GM20000 (cell line): Measurements from ENCODE around the gene PRRC2A.

Experiments used
- DNase-seq: peaks from one replicate; pipeline ENCODE4 v3.0.0; 2012; ENCODE audit warnings: low spot score
- TF ChIP-seq, protein P1 (sequence below): IDR thresholded peaks from 2 replicates; pipeline ENCODE4 v1.5.1; 2012; ENCODE audit warnings: mild to moderate bottlenecking, control low read depth; ENCODE audit errors: extremely low read depth, missing control alignments

The PRRC2A gene

DNA sequence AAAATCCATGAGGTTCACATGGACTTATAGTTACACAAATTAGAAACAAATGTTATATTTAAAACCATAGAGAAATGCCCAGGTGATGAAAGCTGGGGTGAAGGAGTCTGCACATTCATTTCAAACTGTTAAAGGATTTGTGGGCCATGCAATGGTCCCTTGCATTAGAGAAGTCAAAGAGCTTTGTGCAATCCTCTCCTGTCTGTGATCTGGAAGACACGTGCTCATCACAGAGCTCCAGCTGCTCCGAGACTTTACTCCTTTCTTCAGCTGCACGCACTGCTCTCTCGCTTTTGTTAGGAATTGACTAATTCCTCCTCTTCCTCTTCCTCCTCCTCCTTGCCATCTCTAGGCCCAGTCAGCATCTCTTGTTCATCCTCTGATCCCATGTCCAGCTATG lies 9.5 kb upstream of the PRRC2A start:
- no peak for DNase-seq
- TF ChIP-seq, protein P1, sequence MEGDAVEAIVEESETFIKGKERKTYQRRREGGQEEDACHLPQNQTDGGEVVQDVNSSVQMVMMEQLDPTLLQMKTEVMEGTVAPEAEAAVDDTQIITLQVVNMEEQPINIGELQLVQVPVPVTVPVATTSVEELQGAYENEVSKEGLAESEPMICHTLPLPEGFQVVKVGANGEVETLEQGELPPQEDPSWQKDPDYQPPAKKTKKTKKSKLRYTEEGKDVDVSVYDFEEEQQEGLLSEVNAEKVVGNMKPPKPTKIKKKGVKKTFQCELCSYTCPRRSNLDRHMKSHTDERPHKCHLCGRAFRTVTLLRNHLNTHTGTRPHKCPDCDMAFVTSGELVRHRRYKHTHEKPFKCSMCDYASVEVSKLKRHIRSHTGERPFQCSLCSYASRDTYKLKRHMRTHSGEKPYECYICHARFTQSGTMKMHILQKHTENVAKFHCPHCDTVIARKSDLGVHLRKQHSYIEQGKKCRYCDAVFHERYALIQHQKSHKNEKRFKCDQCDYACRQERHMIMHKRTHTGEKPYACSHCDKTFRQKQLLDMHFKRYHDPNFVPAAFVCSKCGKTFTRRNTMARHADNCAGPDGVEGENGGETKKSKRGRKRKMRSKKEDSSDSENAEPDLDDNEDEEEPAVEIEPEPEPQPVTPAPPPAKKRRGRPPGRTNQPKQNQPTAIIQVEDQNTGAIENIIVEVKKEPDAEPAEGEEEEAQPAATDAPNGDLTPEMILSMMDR = no peak

DNA sequence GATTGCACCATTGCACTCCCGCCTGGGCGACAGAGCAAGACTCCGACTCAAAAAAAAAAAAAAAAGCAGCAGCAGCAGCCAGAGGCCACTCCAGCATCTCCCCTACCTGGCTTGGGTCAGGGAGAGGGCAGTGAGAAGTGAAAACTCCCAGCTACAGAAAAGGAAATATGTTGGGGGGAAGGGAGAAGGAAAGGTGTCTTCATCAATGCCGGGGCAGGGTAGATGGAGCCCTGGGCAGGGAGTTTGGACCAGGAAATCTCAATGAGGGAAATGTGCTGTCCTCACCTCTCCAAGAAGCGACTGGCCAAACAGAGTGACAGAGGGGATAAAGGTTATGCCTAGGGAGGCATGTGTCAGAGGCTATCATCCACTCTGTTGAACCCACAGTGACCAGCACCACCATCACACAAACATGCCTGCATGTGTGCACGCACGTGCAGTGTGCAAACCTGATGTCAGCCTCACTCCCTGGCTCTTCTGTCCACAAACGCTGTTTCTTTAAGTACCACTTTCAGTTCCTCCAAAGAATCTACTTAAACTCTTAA lies 6.4 kb upstream of the PRRC2A start:
- peak; percentile 77 for DNase-seq
- TF ChIP-seq, protein P1 = no peak

DNA sequence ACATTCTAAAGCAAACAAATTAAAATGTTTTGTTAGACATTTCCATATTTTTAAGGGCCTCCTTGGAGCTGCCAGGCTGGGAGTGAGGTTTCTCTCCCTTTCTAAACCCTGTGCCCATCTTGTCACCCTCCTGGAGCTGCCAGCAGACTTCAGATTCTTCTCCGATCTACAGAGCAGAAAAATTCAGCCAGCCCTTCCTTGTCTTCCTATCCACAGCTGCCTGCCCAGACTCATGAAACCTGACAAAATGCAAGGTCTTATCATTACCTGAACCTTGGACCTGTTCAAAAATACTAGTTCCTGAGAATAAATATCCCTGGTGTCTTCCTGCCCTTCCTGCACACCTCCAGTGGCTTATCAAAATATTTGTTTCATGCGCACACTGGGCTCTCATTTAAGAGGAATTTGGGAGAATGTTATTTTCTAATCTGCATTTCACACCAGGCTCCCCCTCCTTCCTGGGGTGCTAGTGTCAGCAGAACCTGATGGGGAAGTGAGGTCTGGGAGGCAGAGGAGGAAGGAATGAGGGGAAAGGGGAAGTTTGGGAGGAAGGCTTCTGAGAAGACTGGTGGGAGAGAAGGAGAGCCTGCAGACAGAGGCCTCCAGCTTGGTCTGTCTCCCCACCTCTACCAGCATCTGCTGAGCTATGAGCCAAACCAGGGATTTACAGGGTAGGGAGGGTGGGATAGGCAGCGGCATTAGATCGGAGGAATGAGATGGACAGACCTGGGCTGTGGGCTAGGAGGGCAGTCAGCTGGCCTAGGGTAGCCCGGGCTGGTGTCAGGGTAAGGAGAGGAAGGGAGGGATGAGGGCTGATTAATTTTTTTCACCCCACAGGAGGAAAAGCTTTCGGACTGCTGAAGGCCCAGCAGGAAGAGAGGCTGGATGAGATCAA lies 5.6 kb upstream of the PRRC2A start, which contains the start of gene AIF1:
AIF1 (plus strand) TSS at position 551 of the 895 bp plus-strand sequence; CDS start at position 647, 96 bp downstream.
- TF ChIP-seq, protein P1 = no peak
- no peak for DNase-seq

DNA sequence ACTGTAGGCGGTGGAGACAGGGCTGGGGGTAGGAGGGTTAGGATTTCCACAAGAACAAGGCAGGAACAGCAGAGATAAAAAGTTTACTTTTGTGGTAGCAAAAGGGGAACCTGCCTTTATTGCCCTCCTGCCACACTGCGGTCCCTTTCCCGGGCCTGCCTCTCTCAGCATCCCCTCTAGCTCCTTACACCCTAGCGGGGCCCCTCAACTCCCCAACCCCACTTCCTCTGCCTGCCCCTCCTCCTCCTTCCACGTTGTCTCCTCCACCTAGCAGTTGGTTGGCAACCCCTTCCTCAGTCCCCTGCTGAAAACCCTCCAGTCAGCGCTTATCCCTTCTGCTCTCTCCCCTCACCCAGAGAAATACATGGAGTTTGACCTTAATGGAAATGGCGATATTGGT lies 4.8 kb upstream of the PRRC2A start:
- TF ChIP-seq, protein P1 = no peak
- no peak for DNase-seq

DNA sequence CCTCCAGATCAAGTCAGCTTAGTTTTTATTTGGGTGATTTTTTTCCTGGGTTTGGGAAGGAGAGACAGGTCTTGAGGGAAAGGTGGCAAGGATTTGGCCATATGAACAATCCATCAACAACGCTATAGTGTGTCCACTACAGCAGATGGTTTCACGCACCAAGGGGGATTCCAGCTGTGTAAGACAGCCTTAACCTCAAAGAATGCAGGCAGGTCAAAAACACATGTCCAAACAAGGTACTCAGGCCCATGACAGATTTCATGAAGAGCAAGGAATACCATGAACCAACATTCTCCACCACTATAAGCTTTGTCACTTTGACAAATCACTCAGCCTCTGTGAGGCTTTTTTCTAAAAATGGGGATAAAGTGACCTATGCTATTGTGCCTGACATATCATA lies 3.5 kb upstream of the PRRC2A start:
- DNase-seq = no peak

DNA sequence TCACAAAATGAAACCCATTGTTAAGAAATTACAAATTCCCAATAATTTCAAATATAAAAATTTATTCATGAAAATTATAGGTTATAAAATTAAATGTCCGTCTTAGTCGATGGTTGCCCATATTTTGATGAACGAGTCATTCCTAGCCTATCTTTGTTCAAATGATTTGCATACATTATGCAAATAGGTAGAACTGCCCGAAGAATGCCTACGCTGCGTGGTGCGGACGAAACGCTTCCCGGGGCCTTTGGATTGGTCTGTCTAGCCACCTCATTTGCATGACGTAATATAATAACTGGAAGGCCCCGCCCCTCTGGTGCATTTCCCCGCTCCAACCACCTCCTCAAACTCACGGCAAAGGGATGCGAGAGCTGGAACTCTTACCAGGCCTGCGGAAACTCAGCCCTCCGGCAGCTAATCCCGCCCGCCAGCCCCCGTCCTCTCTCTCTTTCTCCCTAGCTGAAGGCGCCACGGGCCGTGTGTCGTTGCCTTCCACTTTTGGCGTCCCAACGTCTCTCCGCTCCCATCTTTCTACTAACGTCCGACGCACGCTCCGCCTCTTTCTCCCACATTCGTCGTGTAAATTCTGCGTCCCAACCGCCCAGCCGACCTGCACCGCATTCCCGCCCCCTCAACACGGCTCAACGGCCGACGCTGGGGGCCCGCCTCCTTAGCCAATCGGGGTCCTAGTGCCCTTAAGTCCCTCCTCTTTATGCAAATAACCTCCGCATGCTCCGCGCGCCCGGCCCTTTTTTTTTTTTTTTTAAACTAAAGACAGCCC lies 520 bp upstream of the PRRC2A start:
- TF ChIP-seq, protein P1 = no peak

More for the DNA sequence above, 3.5 kb upstream of the PRRC2A start:
- TF ChIP-seq, protein P1 = no peak

More for the DNA sequence above, 520 bp upstream of the PRRC2A start:
- DNase-seq = peak; percentile 84
